GM12892 (cell line): ENCODE results near the gene PSME4.

Source experiments
- POLR2AphosphoS5 ChIP-seq: IDR thresholded peaks from 2 replicates; pipeline ENCODE4 v1.6.1; 2011; ENCODE audit warnings: low read depth, low read length, control low read depth
- TAF1 ChIP-seq: IDR thresholded peaks from 2 replicates; pipeline ENCODE4 v1.6.1; 2011; ENCODE audit warnings: low read depth, mild to moderate bottlenecking, control low read depth, low read length, borderline replicate concordance

GRCh38 chr2:53843595-53843994 is 127.2 kb downstream of the PSME4 start:
- TF ChIP-seq TAF1 (no peak), POLR2AphosphoS5 (no peak)
